ENCODE results near the gene RIC1. TPM values are rescaled to one million over a fixed set of nuclear protein-coding genes. Genes with fewer than 3 reads are reported as not detected.
"Not testable (repeated sequence)": the region's sequence is repeated elsewhere in the genome, so short reads cannot be mapped to it uniquely, and the experiment has no call there.

Gene RIC1
- total RNA-seq, 2 donors from 2014 or later = 12.8 to 17.9 TPM

DNA sequence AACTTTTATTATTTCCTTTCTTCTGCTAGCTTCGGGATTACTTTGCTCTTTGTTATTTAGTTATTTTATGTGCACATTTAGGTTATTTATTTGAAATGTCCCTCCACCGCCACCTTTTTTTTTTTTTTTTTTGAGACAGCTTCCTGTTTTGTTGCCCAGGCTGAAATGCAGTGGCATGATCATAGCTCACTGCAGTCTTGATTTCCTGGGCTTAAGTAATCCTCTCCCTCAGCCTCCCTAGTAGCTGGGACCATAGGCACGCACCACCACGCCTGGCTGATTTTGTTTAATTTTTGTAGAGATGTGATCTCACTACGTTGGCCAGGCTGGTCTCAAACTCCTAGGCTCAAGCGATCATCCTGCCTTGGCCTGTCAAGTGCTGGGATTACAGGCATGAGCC, 38.5 kb downstream of the RIC1 start:
- H3K27me3 ChIP-seq = no peaks in the 10 kb centered on the region
- no peak overlapping the region for H3K4me3 ChIP-seq
- no peak overlapping the region for H3K9ac ChIP-seq (ENCODE audit: low read depth in 2 of 2, low read length in 2 of 2)
- intact Hi-C loops (cut with DNase I) = no loop called here
- TF ChIP-seq, protein P1, sequence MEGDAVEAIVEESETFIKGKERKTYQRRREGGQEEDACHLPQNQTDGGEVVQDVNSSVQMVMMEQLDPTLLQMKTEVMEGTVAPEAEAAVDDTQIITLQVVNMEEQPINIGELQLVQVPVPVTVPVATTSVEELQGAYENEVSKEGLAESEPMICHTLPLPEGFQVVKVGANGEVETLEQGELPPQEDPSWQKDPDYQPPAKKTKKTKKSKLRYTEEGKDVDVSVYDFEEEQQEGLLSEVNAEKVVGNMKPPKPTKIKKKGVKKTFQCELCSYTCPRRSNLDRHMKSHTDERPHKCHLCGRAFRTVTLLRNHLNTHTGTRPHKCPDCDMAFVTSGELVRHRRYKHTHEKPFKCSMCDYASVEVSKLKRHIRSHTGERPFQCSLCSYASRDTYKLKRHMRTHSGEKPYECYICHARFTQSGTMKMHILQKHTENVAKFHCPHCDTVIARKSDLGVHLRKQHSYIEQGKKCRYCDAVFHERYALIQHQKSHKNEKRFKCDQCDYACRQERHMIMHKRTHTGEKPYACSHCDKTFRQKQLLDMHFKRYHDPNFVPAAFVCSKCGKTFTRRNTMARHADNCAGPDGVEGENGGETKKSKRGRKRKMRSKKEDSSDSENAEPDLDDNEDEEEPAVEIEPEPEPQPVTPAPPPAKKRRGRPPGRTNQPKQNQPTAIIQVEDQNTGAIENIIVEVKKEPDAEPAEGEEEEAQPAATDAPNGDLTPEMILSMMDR (IDR thresholded peaks at IDR 0.05) = no peak
- H3K4me1 ChIP-seq = peaks cover 3% of the 10 kb centered on the region
- no peak overlapping the region for H3K27ac ChIP-seq
- no peaks in the 10 kb centered on the region for H3K36me3 ChIP-seq
- DNase-seq = no peak
- no peaks in the 10 kb centered on the region for H3K9me3 ChIP-seq

DNA sequence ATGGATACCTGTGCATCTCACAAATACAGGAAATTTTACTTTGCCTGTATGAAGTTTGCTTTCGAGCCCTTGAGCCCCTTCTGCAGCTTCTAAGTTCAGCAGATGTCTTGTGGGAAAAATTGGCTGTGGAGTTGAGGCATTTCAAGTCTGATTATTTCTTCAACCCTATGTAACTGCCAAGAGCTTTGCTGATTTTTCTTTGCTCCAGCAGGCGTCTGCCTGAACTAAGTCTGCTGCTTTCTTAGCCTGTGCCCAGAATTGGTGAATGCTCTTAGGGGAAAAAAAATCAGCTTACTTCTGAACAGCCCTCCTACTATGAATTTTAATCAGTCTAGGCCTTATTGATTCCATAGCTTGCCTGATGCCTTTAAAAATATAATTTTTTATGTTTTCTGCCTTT, 41.2 kb downstream of the RIC1 start:
- Histone ChIP-seq H3K4me1 (peaks cover 3% of the 10 kb centered on the region), H3K36me3 (no peaks in the 10 kb centered on the region), H3K4me3 (no peak overlapping the region), H3K9me3 (no peaks in the 10 kb centered on the region), H3K9ac (ENCODE audit: low read depth in 2 of 2, low read length in 2 of 2) (no peak overlapping the region), H3K27ac (no peak overlapping the region), H3K27me3 (no peaks in the 10 kb centered on the region)
- intact Hi-C loops (cut with DNase I) = no loop called here
- TF ChIP-seq, protein P1 (IDR thresholded peaks at IDR 0.05) = no peak
- DNase-seq = no peak

DNA sequence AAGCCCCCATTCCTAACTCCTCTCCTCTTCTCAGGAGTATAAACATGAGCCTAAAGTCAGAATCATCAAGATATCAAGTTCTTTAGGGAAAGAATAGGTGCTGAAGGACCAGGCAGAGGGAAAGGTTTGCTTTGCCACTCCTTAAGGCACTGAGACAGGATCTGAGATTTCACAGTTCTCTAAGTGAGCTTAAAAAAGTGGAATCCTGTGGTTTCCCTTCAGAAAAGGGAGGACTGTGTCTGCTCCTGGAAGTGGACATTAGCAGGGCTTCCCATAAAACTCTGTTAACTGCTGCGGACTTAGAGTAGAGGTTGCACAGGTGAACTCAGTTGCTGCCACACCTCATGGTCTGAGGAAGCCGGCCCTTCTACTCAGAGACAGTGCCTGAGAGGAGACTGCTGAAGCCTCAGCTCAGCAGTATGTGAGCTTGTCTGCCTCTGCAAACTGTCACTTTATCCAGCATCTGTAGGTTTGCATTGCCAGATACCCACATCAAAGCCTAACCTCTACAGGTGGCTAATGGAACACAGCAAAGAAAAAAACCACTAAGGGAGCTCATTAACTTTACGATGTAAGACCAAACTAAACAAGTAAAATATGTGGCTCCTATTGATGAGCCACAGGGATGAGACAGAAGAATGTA, 42.9 kb downstream of the RIC1 start:
- intact Hi-C loops (cut with DNase I) = no loop called here
- Histone ChIP-seq H3K4me3 (no peak overlapping the region), H3K9ac (ENCODE audit: low read depth in 2 of 2, low read length in 2 of 2) (no peak overlapping the region), H3K4me1 (peaks cover 3% of the 10 kb centered on the region), H3K27ac (no peak overlapping the region), H3K27me3 (no peaks in the 10 kb centered on the region), H3K36me3 (no peaks in the 10 kb centered on the region), H3K9me3 (no peaks in the 10 kb centered on the region)
- TF ChIP-seq, protein P1 (IDR thresholded peaks at IDR 0.05) = no peak
- DNase-seq = no peak

DNA sequence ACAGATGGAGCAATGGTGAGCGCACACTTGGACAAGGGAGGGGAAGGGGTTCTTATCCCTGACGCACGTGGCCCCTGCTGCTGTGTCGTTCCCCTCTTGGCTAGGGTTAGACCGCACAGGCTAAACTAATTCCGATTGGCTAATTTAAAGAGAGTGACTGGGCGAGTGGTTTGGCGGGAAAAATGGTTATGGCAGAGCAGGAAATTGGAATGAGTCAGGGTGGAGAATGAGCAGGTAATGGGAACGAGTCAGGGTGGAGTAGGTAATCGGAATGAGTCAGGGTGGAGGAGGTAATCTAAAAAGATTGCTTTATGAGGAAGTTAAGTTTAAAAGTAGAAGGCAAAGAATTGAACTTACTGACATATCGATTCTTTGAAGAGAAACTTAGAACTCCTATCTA, 46.1 kb downstream of the RIC1 start:
- H3K36me3 ChIP-seq; H3K9me3 ChIP-seq; H3K9ac ChIP-seq (ENCODE audit: low read depth in 2 of 2, low read length in 2 of 2); intact Hi-C loops (cut with DNase I); H3K27ac ChIP-seq; DNase-seq; H3K4me1 ChIP-seq; H3K27me3 ChIP-seq; H3K4me3 ChIP-seq: not testable (repeated sequence)

DNA sequence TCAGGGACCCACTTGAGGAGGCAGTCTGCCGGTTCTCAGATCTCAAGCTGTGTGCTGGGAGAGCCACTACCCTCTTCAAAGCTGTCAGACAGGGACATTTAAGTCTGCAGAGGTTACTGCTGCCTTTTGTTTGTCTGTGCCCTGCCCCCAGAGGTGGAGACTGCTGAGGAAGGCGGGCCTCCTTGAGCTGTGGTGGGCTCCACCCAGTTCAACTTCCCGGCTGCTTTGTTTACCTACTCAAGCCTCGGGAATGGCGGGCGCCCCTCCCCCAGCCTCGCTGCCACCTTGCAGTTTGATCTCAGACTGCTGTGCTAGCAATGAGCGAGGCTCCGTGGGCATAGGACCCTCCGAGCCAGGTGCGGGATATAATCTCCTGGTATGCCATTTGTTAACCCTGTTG, 54.7 kb downstream of the RIC1 start:
- H3K9ac ChIP-seq (ENCODE audit: low read depth in 2 of 2, low read length in 2 of 2); H3K9me3 ChIP-seq; DNase-seq; H3K27ac ChIP-seq; intact Hi-C loops (cut with DNase I); H3K4me1 ChIP-seq; H3K27me3 ChIP-seq; H3K4me3 ChIP-seq; H3K36me3 ChIP-seq: not testable (repeated sequence)

DNA sequence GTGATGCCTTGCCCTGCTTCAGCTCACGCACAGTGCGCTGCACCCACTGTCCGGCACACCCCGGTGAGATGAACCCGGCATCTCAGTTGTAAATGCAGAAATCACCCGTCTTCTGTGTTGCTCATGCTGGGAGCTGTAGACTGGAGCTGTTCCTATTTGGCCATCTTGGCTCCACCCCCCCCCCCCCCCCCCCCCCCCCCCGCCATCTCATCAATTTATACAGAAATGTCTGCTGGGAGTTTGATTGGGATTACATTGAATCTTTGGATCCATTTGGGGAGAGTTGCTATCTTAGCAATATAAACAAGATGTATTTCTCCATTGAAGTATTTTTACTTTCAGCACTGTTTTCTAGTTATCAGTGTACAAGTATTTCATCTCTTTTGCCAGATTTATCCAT, 55.2 kb downstream of the RIC1 start:
- DNase-seq = no peak

More for the DNA sequence above, 55.2 kb downstream of the RIC1 start:
- H3K9me3 ChIP-seq = no peaks in the 10 kb centered on the region
- no peaks in the 10 kb centered on the region for H3K36me3 ChIP-seq
- H3K4me3 ChIP-seq = no peak overlapping the region
- no peak overlapping the region for H3K27ac ChIP-seq
- H3K27me3 ChIP-seq = no peaks in the 10 kb centered on the region
- TF ChIP-seq, protein P1 (IDR thresholded peaks at IDR 0.05) = no peak
- intact Hi-C loops (cut with DNase I) = no loop called here
- H3K9ac ChIP-seq (ENCODE audit: low read depth in 2 of 2, low read length in 2 of 2) = no peak overlapping the region
- H3K4me1 ChIP-seq = no peaks in the 10 kb centered on the region

Measured in colonic mucosa (tissue), 4 donors.